Body of pancreas (tissue), 4 donors: ENCODE results near the gene TH. TPM values are rescaled to one million over a fixed set of nuclear protein-coding genes. Genes with fewer than 3 reads are reported as not detected.

Experiments used
- ATAC-seq: fragments of 150-250 bp; one replicate; pipeline ENCODE4 v1.9.1; 2016
- DNase-seq, 4 donors: peaks; one replicate each; pipeline ENCODE4 v3.0.0-alpha.2; 2019
- H3K27ac ChIP-seq, 4 donors: fragments of 200-600 bp; sonication (generic); 1 replicate in 3 of 4; 2 replicates in 1 of 4; pipeline versions ENCODE4 v1.5.1 to v1.6.1; 2016 to 2019; ENCODE audit warnings: mild to moderate bottlenecking in 1 of 4, mixed read lengths in 1 of 4, moderate library complexity in 1 of 4
- H3K27me3 ChIP-seq, 2 donors: fragments of 200-600 bp; sonication (generic); one replicate each; pipeline ENCODE4 v1.6.0; 2016; ENCODE audit warnings: mild to moderate bottlenecking in 1 of 2
- H3K36me3 ChIP-seq, 2 donors: fragments of 200-600 bp; sonication (generic); replicated peaks in 1 of 2; 2 replicates each; pipeline ENCODE4 v1.5.1; 2016; ENCODE audit warnings: low read depth in 2 of 2; ENCODE audit not compliant: insufficient read depth in 1 of 2
- H3K4me1 ChIP-seq: fragments of 200-600 bp; sonication (generic); one replicate; pipeline ENCODE4 v1.6.0; 2016
- H3K4me3 ChIP-seq, 2 donors: fragments of 200-600 bp; sonication (generic); 1 replicate in 1 of 2; 2 replicates in 1 of 2; pipeline ENCODE4 v1.5.1; 2016 to 2019
- H3K9me3 ChIP-seq, 3 donors: fragments of 200-600 bp; sonication (generic); 1 replicate in 2 of 3; 2 replicates in 1 of 3; pipeline ENCODE4 v1.5.1; 2016
- CTCF ChIP-seq, 7 experiments: fragments of 450-650 bp in 4 of 7; fragments of 200-600 bp in 3 of 7; sonication (generic) in 3 of 7; IDR thresholded peaks; one replicate each; pipeline ENCODE4 v1.5.1; 2016 to 2019; ENCODE audit warnings: antibody characterized with exemption in 7 of 7
- POLR2A ChIP-seq, 3 donors: fragments of 450-650 bp; IDR thresholded peaks; one replicate each; pipeline ENCODE4 v1.6.1; 2016; ENCODE audit warnings: antibody characterized with exemption in 3 of 3, mild to moderate bottlenecking in 2 of 3
- WGBS, 2 donors: methylation state at CpG; one replicate each; pipeline ENCODE4 v1.1.5; 2017; 5-methylcytosine and 5-hydroxymethylcytosine counted together
- intact Hi-C: fragments of 100-400 bp; cut with DNase I; formaldehyde crosslinking; loops from one replicate; pipeline ENCODE4 v1.15.1; 2023
- total RNA-seq, 2 donors: library from RNA; depleted of rRNA; stranded (reverse); fragments of >200 nt; gene quantifications; one replicate each; pipeline ENCODE4 v1.1.0, GENCODE V29; 2016

TH gene
- total RNA-seq, 2 donors from 2014 or later: 0.66 TPM; not detected in 1

GRCh38 chr11:2131371-2132236 is 40.0 kb downstream of the TH start:
- no peak for ATAC-seq
- DNase-seq: no peak
- Histone ChIP-seq H3K27ac (no peak overlapping the region), H3K36me3 (no peaks in the 10 kb centered on the region), H3K4me3 (no peak overlapping the region), H3K4me1 (no peaks in the 10 kb centered on the region), H3K27me3 (no peaks in the 10 kb centered on the region), H3K9me3 (no peaks in the 10 kb centered on the region)
- 67% methylated on average over 25 to 28 of the region's 28 CpGs for WGBS, 2 donors
- intact Hi-C loops: no loop called here
- TF ChIP-seq CTCF (IDR thresholded peaks at IDR 0.05) (no peak), POLR2A (IDR thresholded peaks at IDR 0.05) (no peak)

GRCh38 chr11:2130881-2131352 is 40.7 kb downstream of the TH start:
- TF ChIP-seq POLR2A (IDR thresholded peaks at IDR 0.05): no peak
- TF ChIP-seq CTCF (IDR thresholded peaks at IDR 0.05): no peak
- Histone ChIP-seq H3K27ac (no peak overlapping the region), H3K4me1 (no peaks in the 10 kb centered on the region), H3K27me3 (no peaks in the 10 kb centered on the region), H3K9me3 (no peaks in the 10 kb centered on the region), H3K4me3 (no peak overlapping the region), H3K36me3 (no peaks in the 10 kb centered on the region)
- 76 to 78% methylated on average over 16 to 18 of the region's 18 CpGs for WGBS, 2 donors
- intact Hi-C loops: no loop called here
- ATAC-seq: no peak
- DNase-seq: no peak

GRCh38 chr11:2129699-2130366 is 41.8 kb downstream of the TH start:
- TF ChIP-seq POLR2A (IDR thresholded peaks at IDR 0.05) (no peak), CTCF (IDR thresholded peaks at IDR 0.05) (no peak)
- Histone ChIP-seq H3K27ac (no peak overlapping the region), H3K27me3 (no peaks in the 10 kb centered on the region), H3K36me3 (no peaks in the 10 kb centered on the region), H3K4me1 (no peaks in the 10 kb centered on the region), H3K4me3 (no peak overlapping the region), H3K9me3 (no peaks in the 10 kb centered on the region)
- intact Hi-C loops: no loop called here
- no peak for DNase-seq
- no peak for ATAC-seq
- WGBS, 2 donors: 69 to 74% methylated on average over 10 to 11 of the region's 25 CpGs

GRCh38 chr11:2129308-2129698 is 42.3 kb downstream of the TH start:
- H3K36me3 ChIP-seq: no peaks in the 10 kb centered on the region
- H3K4me1 ChIP-seq: no peaks in the 10 kb centered on the region
- no peak overlapping the region for H3K4me3 ChIP-seq
- ATAC-seq: no peak
- 73 to 78% methylated on average over 15 to 17 of the region's 17 CpGs for WGBS, 2 donors
- no peak overlapping the region for H3K27ac ChIP-seq
- H3K27me3 ChIP-seq: no peaks in the 10 kb centered on the region
- no peak for DNase-seq
- TF ChIP-seq CTCF (IDR thresholded peaks at IDR 0.05) (no peak), POLR2A (IDR thresholded peaks at IDR 0.05) (no peak)
- intact Hi-C loops: no loop called here
- H3K9me3 ChIP-seq: no peaks in the 10 kb centered on the region
